Nasal cavity respiratory epithelium epithelial cell of viscerocranial mucosa (primary cell): ENCODE data around the gene DRC7. TPM values are rescaled to one million over a fixed set of nuclear protein-coding genes. Genes with fewer than 3 reads are reported as not detected.

ENCODE experiments used
- total RNA-seq: library from RNA; depleted of rRNA; stranded (reverse); fragments of >200 nt; gene quantifications from 2 replicates; pipeline ENCODE4 v1.2.3, GENCODE V29; 2014

The DRC7 gene
- under 0.01 TPM in 1 of 2 replicates, not detected in the other for total RNA-seq

GRCh38 chr16:57694725-57695679, at the start of gene DRC7:
Gene DRC7, plus strand, starts transcription at chr16:57694806. Its CDS starts 3,144 bp downstream, at chr16:57697950.

GRCh38 chr16:57668263-57668571, 26.4 kb upstream of the DRC7 start, which contains the start of gene ADGRG3:
Gene ADGRG3, plus strand, starts transcription at chr16:57668306. Its CDS starts 42 bp downstream, at chr16:57668348.

GRCh38 chr16:57735755-57736418, 41.3 kb downstream of the DRC7 start, which contains the start of gene KATNB1:
Gene KATNB1, plus strand, starts transcription at chr16:57735770. Its CDS starts 1,474 bp downstream, at chr16:57737244.

Other genes with a start within 250 kb of the DRC7 start
- gene CIAPIN1, start 247.4 kb upstream of the DRC7 start, total RNA-seq: 60.6 and 81.7 TPM in 2 replicates
- gene COQ9, start 247.3 kb upstream of the DRC7 start, total RNA-seq: 54.3 and 57.7 TPM in 2 replicates
- gene POLR2C, start 232.1 kb upstream of the DRC7 start, total RNA-seq: 101 and 122 TPM in 2 replicates
- 17.4 and 19.3 TPM in 2 replicates for gene DOK4, start 208.3 kb upstream of the DRC7 start, total RNA-seq
- 1.4 and 5.0 TPM in 2 replicates for gene CCDC102A, start 158.2 kb upstream of the DRC7 start, total RNA-seq
- 0.07 TPM in 1 of 2 replicates, not detected in the other for gene ADGRG5, start 152.2 kb upstream of the DRC7 start, total RNA-seq
- gene ADGRG1, start 66.2 kb upstream of the DRC7 start, total RNA-seq: 29.7 and 217 TPM in 2 replicates
- gene ADGRG3, start 26.5 kb upstream of the DRC7 start, total RNA-seq: 0.07 TPM in 1 of 2 replicates, not detected in the other
- 31.4 and 33.2 TPM in 2 replicates for gene KATNB1, start 41.0 kb downstream of the DRC7 start, total RNA-seq
- 47.5 and 72.0 TPM in 2 replicates for gene KIFC3, start 107.7 kb downstream of the DRC7 start, total RNA-seq